Keratinocyte (primary cell): ENCODE results near the gene MSL1. TPM values are rescaled to one million over a fixed set of nuclear protein-coding genes. Genes with fewer than 3 reads are reported as not detected.

Experiments used
- DNase-seq: peaks from one replicate; pipeline ENCODE4 v3.0.0-alpha.2; 2011; ENCODE audit warnings: low read depth, missing footprints, low spot score
- FAIRE-seq: peaks from 2 replicates; lab custom pipeline; 2011; peaks lifted over from hg19 to GRCh38; lab: Jason Lieb, UNC
- H2AFZ ChIP-seq: 2 replicates; pipeline ENCODE4 v1.6.0; 2012; ENCODE audit warnings: low read length, control low read depth, inconsistent platforms; ENCODE audit not compliant: control insufficient read depth
- H3K27ac ChIP-seq: 2 replicates; pipeline ENCODE4 v1.5.1; 2011; ENCODE audit warnings: low read length; ENCODE audit not compliant: control insufficient read depth, insufficient read depth
- H3K27me3 ChIP-seq: 3 replicates; pipeline ENCODE4 v1.6.0; 2011; ENCODE audit warnings: low read length; ENCODE audit not compliant: control insufficient read depth, insufficient read depth; ENCODE audit errors: extremely low read depth
- H3K36me3 ChIP-seq, 2 experiments: 2 replicates in 1 of 2; 3 replicates in 1 of 2; pipeline ENCODE4 v1.5.1; 2011; ENCODE audit warnings: low read length in 2 of 2, mild to moderate bottlenecking in 1 of 2; ENCODE audit not compliant: control insufficient read depth in 2 of 2, insufficient read depth in 2 of 2; ENCODE audit errors: extremely low read depth in 1 of 2
- H3K4me1 ChIP-seq: 3 replicates; pipeline ENCODE4 v1.5.1; 2011; ENCODE audit warnings: low read length; ENCODE audit not compliant: control insufficient read depth, insufficient read depth; ENCODE audit errors: extremely low read depth
- H3K4me2 ChIP-seq: 3 replicates; pipeline ENCODE4 v1.6.0; 2011; ENCODE audit warnings: low read depth, low read length; ENCODE audit not compliant: control insufficient read depth, insufficient read depth; ENCODE audit errors: extremely low read depth
- H3K4me3 ChIP-seq, 3 experiments: fragments of 200-600 bp in 1 of 3; sonication (generic) in 1 of 3; 2 replicates in 2 of 3; 3 replicates in 1 of 3; pipeline ENCODE4 v1.5.1; 2011 to 2016; ENCODE audit warnings: low read length in 3 of 3, mild to moderate bottlenecking in 3 of 3, control low read depth in 2 of 3, inconsistent platforms in 1 of 3, low read depth in 1 of 3, mixed read lengths in 1 of 3, mixed run types in 1 of 3, moderate library complexity in 1 of 3; ENCODE audit not compliant: control insufficient read depth in 2 of 3, insufficient read depth in 2 of 3; ENCODE audit errors: extremely low read depth in 1 of 3
- H3K79me2 ChIP-seq: 2 replicates; pipeline ENCODE4 v1.6.0; 2012; ENCODE audit warnings: low read length; ENCODE audit not compliant: control insufficient read depth, insufficient read depth
- H3K9ac ChIP-seq: 3 replicates; pipeline ENCODE4 v1.6.0; 2011; ENCODE audit warnings: low read length; ENCODE audit not compliant: control insufficient read depth, insufficient read depth; ENCODE audit errors: extremely low read depth
- H3K9me1 ChIP-seq: 3 replicates; pipeline ENCODE4 v1.6.0; 2011; ENCODE audit warnings: low read length; ENCODE audit not compliant: control insufficient read depth, insufficient read depth; ENCODE audit errors: extremely low read depth
- H3K9me3 ChIP-seq: 2 replicates; pipeline ENCODE4 v1.5.1; 2012; ENCODE audit warnings: low read depth, low read length; ENCODE audit not compliant: control insufficient read depth
- H4K20me1 ChIP-seq: 3 replicates; pipeline ENCODE4 v1.6.0; 2011; ENCODE audit warnings: low read length; ENCODE audit not compliant: control insufficient read depth, insufficient read depth; ENCODE audit errors: extremely low read depth
- CTCF ChIP-seq, 3 experiments: IDR thresholded peaks in 1 of 3; conservative IDR thresholded peaks in 1 of 3; optimal IDR thresholded peaks in 1 of 3; 2 replicates in 2 of 3; 3 replicates in 1 of 3; pipeline versions ENCODE3 to v1.5.1; 2011; ENCODE audit warnings: low read length in 3 of 3, mild to moderate bottlenecking in 3 of 3, moderate library complexity in 2 of 3, control low read depth in 1 of 3, inconsistent platforms in 1 of 3; ENCODE audit not compliant: insufficient read depth in 2 of 3; ENCODE audit errors: extremely low read depth in 1 of 3
- EZH2 ChIP-seq: IDR thresholded peaks from one replicate; pipeline ENCODE4 v1.6.1; 2012; ENCODE audit warnings: inconsistent platforms, mild to moderate bottlenecking, low read length, moderate library complexity
- dilution Hi-C: fragments of 300-500 bp; cut with MboI; formaldehyde crosslinking; loops from one replicate; pipeline ENCODE4 v1.7.0; 2020; ENCODE audit warnings: low sequenced_read_pairs; ENCODE audit not compliant: extremely low pct_ligation_motif_present
- polyA plus RNA-seq, 5 experiments: library from polyadenylated mRNA; depleted of rRNA in 3 of 5; stranded (reverse) in 3 of 5; stranded (forward) in 1 of 5; unstranded in 1 of 5; fragments of >200 nt; gene quantifications; 1 replicate in 1 of 5; 2 replicates in 3 of 5; 3 replicates in 1 of 5; pipeline versions ENCODE4 v1.2.1 to v1.2.3, GENCODE V29; 2011 to 2012; ENCODE audit warnings: missing spikeins in 2 of 5, low read depth in 1 of 5, low replicate concordance in 1 of 5

Gene MSL1
- polyA plus RNA-seq, 1 donor (not counting 4 experiments of a cell fraction or from before 2014, with no cell fraction given) = 66.8 TPM

GRCh38 chr17:40100669-40101366 is 21.0 kb upstream of the MSL1 start:
- Histone ChIP-seq H3K9me1 (no peaks in the 10 kb centered on the region), H3K4me2 (peak overlapping the region; percentile 98), H4K20me1 (no peaks in the 10 kb centered on the region), H3K36me3 (peaks cover 12 to 22% of the 10 kb centered on the region in 2 experiments), H2AFZ (peak overlapping the region; percentile 42), H3K27me3 (no peaks in the 10 kb centered on the region), H3K9me3 (no peaks in the 10 kb centered on the region), H3K4me3 (peak overlapping the region; percentile 73 to 99 (median 73)), H3K9ac (peak overlapping the region; percentile 100), H3K4me1 (peaks cover 48% of the 10 kb centered on the region), H3K79me2 (peaks cover 13% of the 10 kb centered on the region), H3K27ac (peak overlapping the region; percentile 100)
- TF ChIP-seq CTCF (optimal IDR thresholded peaks at IDR 0.05 in 1 of 3, IDR thresholded peaks at IDR 0.05 in 1 of 3, conservative IDR thresholded peaks at IDR 0.05 in 1 of 3; ENCODE audit: extremely low read depth in 1 of 3, insufficient read depth in 2 of 3, low read length in 3 of 3) (no peak), EZH2 (no peak)
- peak; percentile 67 for FAIRE-seq
- DNase-seq = peak; percentile 98
- dilution Hi-C loops = no loop called here

DNA sequence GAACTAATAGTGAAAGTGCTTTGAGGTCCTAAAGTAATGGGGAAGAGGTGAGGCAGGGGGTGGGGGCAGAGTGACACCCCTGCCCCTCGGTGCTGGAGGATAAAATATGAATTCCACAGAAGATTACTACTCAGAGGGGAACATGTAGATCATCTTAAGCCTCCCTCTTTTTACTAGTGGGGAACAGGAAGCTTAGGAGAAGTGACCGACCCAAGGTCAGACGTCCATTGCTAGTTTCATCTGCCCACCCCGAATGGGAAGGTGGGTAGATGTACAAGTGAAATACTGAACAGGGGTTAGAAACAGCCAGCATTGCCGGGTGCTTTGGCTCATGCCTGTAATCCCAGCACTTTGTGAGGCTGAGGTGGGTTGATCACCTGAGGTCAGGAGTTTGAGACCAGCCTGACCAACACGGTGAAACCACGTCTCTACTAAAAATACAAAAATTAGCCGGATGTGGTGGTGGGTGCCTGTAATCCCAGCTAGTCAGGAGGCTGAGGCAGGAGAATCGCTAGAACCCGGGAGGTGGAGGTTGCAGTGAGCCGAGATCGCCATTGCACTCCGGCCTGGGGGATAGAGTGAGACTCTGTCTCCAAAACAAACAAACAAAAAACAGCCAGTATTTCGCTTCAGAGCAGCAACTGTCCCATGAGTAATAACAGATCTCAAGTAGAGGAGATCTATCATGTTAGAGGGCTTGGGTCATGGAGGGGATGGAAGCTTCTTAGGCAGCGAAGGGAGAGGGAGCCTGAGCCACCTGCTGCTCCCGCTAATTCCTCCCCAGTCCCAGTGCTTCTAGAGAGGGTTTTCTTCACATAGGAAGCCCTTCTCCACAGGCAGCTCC is 20.2 kb upstream of the MSL1 start:
- H3K4me1 ChIP-seq = peaks cover 46% of the 10 kb centered on the region
- no peaks in the 10 kb centered on the region for H3K9me1 ChIP-seq
- H2AFZ ChIP-seq = no peak overlapping the region
- peaks cover 7 to 15% of the 10 kb centered on the region in 2 experiments for H3K36me3 ChIP-seq
- H3K9me3 ChIP-seq = no peaks in the 10 kb centered on the region
- DNase-seq = no peak
- dilution Hi-C loops = no loop called here
- H3K27me3 ChIP-seq = no peaks in the 10 kb centered on the region
- TF ChIP-seq CTCF (optimal IDR thresholded peaks at IDR 0.05 in 1 of 3, IDR thresholded peaks at IDR 0.05 in 1 of 3, conservative IDR thresholded peaks at IDR 0.05 in 1 of 3; ENCODE audit: extremely low read depth in 1 of 3, insufficient read depth in 2 of 3, low read length in 3 of 3) (no peak), EZH2 (no peak)
- no peaks in the 10 kb centered on the region for H4K20me1 ChIP-seq
- no peak for FAIRE-seq
- peak overlapping the region; percentile 100 for H3K27ac ChIP-seq
- peaks cover 13% of the 10 kb centered on the region for H3K79me2 ChIP-seq
- peak overlapping the region; percentile 98 for H3K4me2 ChIP-seq
- peak overlapping the region; percentile 19 to 73 (median 64) for H3K4me3 ChIP-seq
- H3K9ac ChIP-seq = peak overlapping the region; percentile 100
